K562 (cell line): ENCODE results near the gene EGFR. TPM values are rescaled to one million over a fixed set of nuclear protein-coding genes. Genes with fewer than 3 reads are reported as not detected.

Experiments
- ATAC-seq: fragments of 200-7000 bp; cut with Tn5 transposase; 3 replicates; pipeline ENCODE4 v1.9.1; 2020; ENCODE audit warnings: moderate library complexity
- BruUV-seq: library from RNA; stranded (reverse); fragments of 400-500 nt; replicated peaks from 2 replicates; lab custom pipeline; 2021; lab: Mats Ljungman, UMichigan
- CTCF ChIA-PET: fragments of 300-600 bp; formaldehyde crosslinking; extraction: SDS; loops from one replicate; lab custom pipeline; 2021; ENCODE audit warnings: low intra/inter-chr PET ratio; lab: Yijun Ruan, JAX
- POLR2A ChIA-PET: fragments of 300-600, 350-650 bp; sonication (Branson Sonifier 250); formaldehyde crosslinking; extraction: SDS; loops from one replicate; lab custom pipeline; 2021; ENCODE audit warnings: antibody characterized with exemption, inconsistent platforms; lab: Yijun Ruan, JAX
- DNase-seq, 4 experiments: peaks; one replicate each; pipeline versions ENCODE4 v3.0.0 to v3.0.0-alpha.2; 2011 to 2018; ENCODE audit warnings: low spot score in 3 of 4, mixed read lengths in 3 of 4; ENCODE audit errors: extremely low read depth in 1 of 4
- FAIRE-seq: peaks from 2 replicates; lab custom pipeline; 2011; peaks lifted over from hg19 to GRCh38; lab: Jason Lieb, UNC
- H2AFZ ChIP-seq: 2 replicates; pipeline ENCODE4 v1.6.0; 2011; ENCODE audit warnings: low read depth, low read length, control low read depth, inconsistent platforms
- H3K27ac ChIP-seq: fragments of 200-600 bp; 3 replicates; pipeline ENCODE4 v1.8.0; 2011; ENCODE audit warnings: low read depth, mild to moderate bottlenecking, control low read depth, inconsistent platforms, low read length, moderate library complexity, mixed read lengths; ENCODE audit errors: extremely low read depth
- H3K27me3 ChIP-seq, 2 experiments: fragments of 300-600 bp in 1 of 2; 2 replicates in 1 of 2; 3 replicates in 1 of 2; pipeline versions ENCODE4 v1.6.0 to v1.8.0; 2011; ENCODE audit warnings: inconsistent platforms in 2 of 2, low read length in 2 of 2, mild to moderate bottlenecking in 1 of 2, mixed read lengths in 1 of 2, moderate library complexity in 1 of 2; ENCODE audit not compliant: control insufficient read depth in 2 of 2, insufficient read depth in 2 of 2
- H3K36me3 ChIP-seq: fragments of 300-600 bp; 3 replicates; pipeline ENCODE4 v1.8.0; 2011; ENCODE audit warnings: mild to moderate bottlenecking, low read length, inconsistent platforms; ENCODE audit not compliant: control insufficient read depth, insufficient read depth
- H3K4me1 ChIP-seq, 2 experiments: fragments of 200-600 bp in 1 of 2; replicated peaks in 1 of 2; 2 replicates in 1 of 2; 3 replicates in 1 of 2; pipeline versions ENCODE4 v1.5.1 to v1.8.0; 2011; ENCODE audit warnings: inconsistent platforms in 2 of 2, low read length in 2 of 2, mild to moderate bottlenecking in 1 of 2, mixed read lengths in 1 of 2, moderate library complexity in 1 of 2; ENCODE audit not compliant: control insufficient read depth in 2 of 2, insufficient read depth in 2 of 2
- H3K4me2 ChIP-seq: 2 replicates; pipeline ENCODE4 v1.6.1; 2011; ENCODE audit warnings: low read length, control low read depth, inconsistent platforms, mixed read lengths; ENCODE audit not compliant: insufficient read depth
- H3K4me3 ChIP-seq: fragments of 200-600 bp; sonication (generic), shearing (Covaris generic); 2 replicates; pipeline ENCODE4 v1.5.1; 2016; ENCODE audit warnings: control low read depth, inconsistent platforms
- H3K79me2 ChIP-seq: fragments of 200-600 bp; 3 replicates; pipeline ENCODE4 v1.8.0; 2011; ENCODE audit warnings: low read length, inconsistent platforms; ENCODE audit not compliant: control insufficient read depth, insufficient read depth
- H3K9ac ChIP-seq, 2 experiments: 2 replicates each; pipeline versions ENCODE4 v1.6.0 to v1.6.1; 2011; ENCODE audit warnings: low read depth in 2 of 2, low read length in 2 of 2, control low read depth in 1 of 2, inconsistent platforms in 1 of 2, mild to moderate bottlenecking in 1 of 2, mixed read lengths in 1 of 2; ENCODE audit not compliant: insufficient read depth in 1 of 2
- H3K9me1 ChIP-seq: one replicate; pipeline ENCODE4 v1.6.0; 2011; ENCODE audit warnings: inconsistent platforms, mild to moderate bottlenecking, low read length, moderate library complexity; ENCODE audit not compliant: control insufficient read depth, insufficient read depth
- H3K9me3 ChIP-seq: replicated peaks from 2 replicates; pipeline ENCODE4 v1.5.1; 2011; ENCODE audit warnings: low read depth, low read length, inconsistent platforms; ENCODE audit not compliant: control insufficient read depth, insufficient read depth
- H4K20me1 ChIP-seq: replicated peaks from 2 replicates; pipeline ENCODE4 v1.6.1; 2011; ENCODE audit warnings: low read length, inconsistent platforms, mixed read lengths; ENCODE audit not compliant: control insufficient read depth, insufficient read depth
- CHD4 ChIP-seq: fragments of 200-600 bp; sonication (generic); IDR thresholded peaks from 3 replicates; pipeline ENCODE4 v1.6.1; 2012; ENCODE audit warnings: low read depth, mild to moderate bottlenecking, mixed read lengths, low read length, inconsistent platforms; ENCODE audit not compliant: insufficient read depth, insufficient replicate concordance, poor library complexity, severe bottlenecking
- HNRNPUL1 ChIP-seq: fragments of 200-400 bp; formaldehyde crosslinking; IDR thresholded peaks from 2 replicates; pipeline ENCODE4 v1.6.1; 2017; ENCODE audit warnings: low read length
- ZEB2 ChIP-seq: fragments of 450-650 bp; IDR thresholded peaks from 2 replicates; pipeline ENCODE4 v1.6.1; 2016
- ZNF184 ChIP-seq: sonication (generic); formaldehyde crosslinking; IDR thresholded peaks from 2 replicates; pipeline ENCODE4 v1.5.0; 2020; ENCODE audit warnings: missing genetic modification reagents
- ZNF282 ChIP-seq: sonication (generic); formaldehyde crosslinking; IDR thresholded peaks from 2 replicates; pipeline ENCODE4 v1.8.1; 2023; ENCODE audit warnings: missing genetic modification reagents
- ZNF449 ChIP-seq: fragments of 250-450 bp; sonication (Bioruptor Pico); IDR thresholded peaks from 2 replicates; pipeline ENCODE4 v1.8.0; 2022; ENCODE audit warnings: moderate library complexity, mild to moderate bottlenecking, inconsistent platforms
- WGBS: fragments of 100-300 bp; shearing (Covaris generic); methylation state at CpG from one replicate; pipeline ENCODE4 v1.1.6; 2016; ENCODE audit warnings: low coverage, mixed read lengths; ENCODE audit not compliant: insufficient coverage; ENCODE audit errors: missing lambda C conversion rate; 5-methylcytosine and 5-hydroxymethylcytosine counted together
- in situ Hi-C: fragments of 300-500 bp; cut with MboI; formaldehyde crosslinking; loops from 4 replicates; pipeline ENCODE4 v1.15.0; 2018; ENCODE audit warnings: inconsistent platforms, mixed read lengths
- intact Hi-C: fragments of 100-400 bp; cut with micrococcal nuclease; formaldehyde crosslinking; loops from 2 replicates; pipeline ENCODE4 v1.14.2; 2022
- polyA plus RNA-seq, 8 experiments: library from polyadenylated mRNA; depleted of rRNA in 4 of 8; stranded (reverse) in 5 of 8; unstranded in 3 of 8; fragments of >200 nt; fragmentation: Nextera tagmentation in 2 of 8; fragmentation: Illumina TruSeq in 1 of 8; extraction: Ambion mirVana in 2 of 8; extraction: Trizol in 1 of 8; gene quantifications; 2 replicates each; pipeline versions ENCODE4 v1.2.1 to v1.2.3, GENCODE V29; 2011 to 2014; ENCODE audit warnings: inconsistent platforms in 1 of 8, missing spikeins in 1 of 8
- total RNA-seq, 7 experiments: library from RNA; depleted of rRNA in 6 of 7; stranded (reverse); fragments of >200 nt in 6 of 7; fragmentation: Illumina TruSeq in 2 of 7; extraction: Trizol in 2 of 7; gene quantifications; 2 replicates each; pipeline versions ENCODE4 v1.2.1 to v1.2.3, GENCODE V29; 2011 to 2021; ENCODE audit warnings: low replicate concordance in 1 of 7
- TF ChIP-seq, protein P1 (sequence below): sonication (generic); formaldehyde crosslinking; IDR thresholded peaks from 2 replicates; pipeline ENCODE4 v1.5.0; 2020; ENCODE audit warnings: missing genetic modification reagents
- TF ChIP-seq, protein P2 (sequence below), 2 experiments: fragments of 450-650 bp; IDR thresholded peaks; 2 replicates each; pipeline ENCODE4 v1.6.1; 2016; ENCODE audit warnings: mild to moderate bottlenecking in 2 of 2, borderline replicate concordance in 1 of 2, low read depth in 1 of 2, moderate library complexity in 1 of 2

EGFR gene
- total and polyA plus RNA-seq, 9 of the 15 experiments (the other 6 are each of a cell fraction or from before 2014, with no cell fraction given) = 0.13 TPM; not detected in 8

GRCh38 chr7:55170335-55171069 lies 151.7 kb downstream of the EGFR start:
- Histone ChIP-seq H3K4me3 (no peak overlapping the region), H3K9me3 (no peaks in the 10 kb centered on the region), H3K36me3 (no peaks in the 10 kb centered on the region), H3K79me2 (no peaks in the 10 kb centered on the region), H4K20me1 (no peaks in the 10 kb centered on the region), H3K9me1 (no peaks in the 10 kb centered on the region), H3K9ac (no peak overlapping the region), H2AFZ (no peak overlapping the region), H3K27me3 (peaks cover 9 to 23% of the 10 kb centered on the region in 2 experiments), H3K4me1 (no peaks in the 10 kb centered on the region), H3K27ac (no peak overlapping the region), H3K4me2 (no peak overlapping the region)
- ATAC-seq (no peak), DNase-seq (no peak), FAIRE-seq (no peak)
- BruUV-seq = no TSS peak
- ChIA-PET POLR2A (no interaction called here), CTCF (no interaction called here)
- in situ Hi-C loops = no loop called here
- intact Hi-C loops = loop anchor here (10.0 kb wide), 1 partner anchor 84 kb away; no protein-coding TSS in a partner anchor
- WGBS = 1% methylated on average over 11 of the region's 11 CpGs
- TF ChIP-seq, protein P1, sequence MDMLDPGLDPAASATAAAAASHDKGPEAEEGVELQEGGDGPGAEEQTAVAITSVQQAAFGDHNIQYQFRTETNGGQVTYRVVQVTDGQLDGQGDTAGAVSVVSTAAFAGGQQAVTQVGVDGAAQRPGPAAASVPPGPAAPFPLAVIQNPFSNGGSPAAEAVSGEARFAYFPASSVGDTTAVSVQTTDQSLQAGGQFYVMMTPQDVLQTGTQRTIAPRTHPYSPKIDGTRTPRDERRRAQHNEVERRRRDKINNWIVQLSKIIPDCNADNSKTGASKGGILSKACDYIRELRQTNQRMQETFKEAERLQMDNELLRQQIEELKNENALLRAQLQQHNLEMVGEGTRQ = no peak
- TF ChIP-seq HNRNPUL1 = no peak
- TF ChIP-seq CHD4 = no peak
- TF ChIP-seq ZNF282 = no peak
- TF ChIP-seq, protein P2, sequence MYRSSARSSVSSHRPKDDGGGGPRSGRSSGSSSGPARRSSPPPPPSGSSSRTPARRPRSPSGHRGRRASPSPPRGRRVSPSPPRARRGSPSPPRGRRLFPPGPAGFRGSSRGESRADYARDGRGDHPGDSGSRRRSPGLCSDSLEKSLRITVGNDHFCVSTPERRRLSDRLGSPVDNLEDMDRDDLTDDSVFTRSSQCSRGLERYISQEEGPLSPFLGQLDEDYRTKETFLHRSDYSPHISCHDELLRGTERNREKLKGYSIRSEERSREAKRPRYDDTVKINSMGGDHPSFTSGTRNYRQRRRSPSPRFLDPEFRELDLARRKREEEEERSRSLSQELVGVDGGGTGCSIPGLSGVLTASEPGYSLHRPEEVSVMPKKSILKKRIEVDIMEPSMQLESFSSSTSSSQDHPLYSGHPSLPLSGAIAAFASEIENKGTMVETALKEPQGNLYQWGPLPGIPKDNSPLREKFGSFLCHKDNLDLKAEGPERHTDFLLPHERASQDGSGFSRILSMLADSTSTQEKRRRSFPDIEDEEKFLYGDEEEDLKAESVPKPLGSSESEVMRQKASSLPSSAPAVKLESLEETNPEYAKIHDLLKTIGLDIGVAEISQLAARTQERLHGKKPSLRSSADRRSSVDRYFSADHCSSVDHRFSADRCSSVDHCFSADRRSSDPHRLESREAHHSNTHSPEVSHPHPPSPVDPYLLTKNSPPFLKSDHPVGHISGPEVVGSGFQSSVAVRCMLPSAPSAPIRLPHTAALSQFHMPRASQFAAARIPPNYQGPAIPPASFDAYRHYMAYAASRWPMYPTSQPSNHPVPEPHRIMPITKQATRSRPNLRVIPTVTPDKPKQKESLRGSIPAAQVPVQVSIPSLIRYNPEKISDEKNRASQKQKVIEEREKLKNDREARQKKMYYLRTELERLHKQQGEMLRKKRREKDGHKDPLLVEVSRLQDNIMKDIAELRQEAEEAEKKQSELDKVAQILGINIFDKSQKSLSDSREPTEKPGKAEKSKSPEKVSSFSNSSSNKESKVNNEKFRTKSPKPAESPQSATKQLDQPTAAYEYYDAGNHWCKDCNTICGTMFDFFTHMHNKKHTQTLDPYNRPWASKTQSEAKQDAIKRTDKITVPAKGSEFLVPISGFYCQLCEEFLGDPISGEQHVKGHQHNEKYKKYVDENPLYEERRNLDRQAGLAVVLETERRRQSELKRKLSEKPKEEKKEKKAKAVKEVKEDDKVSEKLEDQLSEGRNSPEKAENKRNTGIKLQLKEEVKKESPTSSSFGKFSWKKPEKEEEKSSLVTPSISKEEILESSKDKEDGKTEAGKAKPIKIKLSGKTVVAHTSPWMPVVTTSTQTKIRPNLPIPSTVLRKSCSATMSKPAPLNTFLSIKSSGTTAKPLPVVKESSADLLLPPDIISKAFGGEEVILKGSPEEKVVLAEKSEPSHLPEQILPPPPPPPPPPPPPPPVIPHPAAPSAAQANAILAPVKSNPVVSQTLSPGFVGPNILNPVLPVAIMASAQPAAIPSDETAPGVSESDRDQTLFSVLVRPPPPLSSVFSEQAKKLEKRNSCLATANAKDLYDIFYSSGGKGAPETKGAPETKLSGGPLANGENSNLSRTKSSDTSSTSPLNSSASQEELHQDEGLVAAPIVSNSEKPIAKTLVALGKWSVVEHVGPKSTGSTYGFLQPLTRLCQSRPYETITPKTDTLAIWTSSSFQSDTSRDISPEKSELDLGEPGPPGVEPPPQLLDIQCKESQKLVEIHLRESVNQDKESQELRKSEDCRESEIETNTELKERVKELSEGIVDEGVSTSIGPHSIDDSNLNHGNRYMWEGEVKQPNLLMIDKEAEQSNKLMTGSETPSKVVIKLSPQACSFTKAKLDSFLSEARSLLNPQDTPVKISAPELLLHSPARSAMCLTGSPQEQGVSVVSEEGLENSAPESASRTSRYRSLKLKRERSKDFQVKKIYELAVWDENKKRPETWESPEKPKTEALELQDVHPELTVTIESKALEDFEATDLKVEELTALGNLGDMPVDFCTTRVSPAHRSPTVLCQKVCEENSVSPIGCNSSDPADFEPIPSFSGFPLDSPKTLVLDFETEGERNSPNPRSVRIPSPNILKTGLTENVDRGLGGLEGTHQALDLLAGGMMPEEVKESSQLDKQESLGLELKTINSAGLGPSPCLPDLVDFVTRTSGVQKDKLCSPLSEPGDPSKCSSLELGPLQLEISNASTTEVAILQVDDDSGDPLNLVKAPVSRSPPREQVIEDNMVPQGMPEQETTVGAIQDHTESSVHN (IDR thresholded peaks at IDR 0.05; ENCODE audit: borderline replicate concordance in 1 of 2, low read depth in 1 of 2) = no peak
- no peak for TF ChIP-seq ZNF449 (CRISPR knock-in tag)
- TF ChIP-seq ZEB2 = no peak
- no peak for TF ChIP-seq ZNF184 (CRISPR knock-in tag)
